Measurements from ENCODE around the gene RYR1. TPM values are rescaled to one million over a fixed set of nuclear protein-coding genes. Genes with fewer than 3 reads are reported as not detected.

RYR1 gene
- total RNA-seq, 4 donors from 2014 or later: 0.20 to 2.1 (median 1.4) TPM

DNA sequence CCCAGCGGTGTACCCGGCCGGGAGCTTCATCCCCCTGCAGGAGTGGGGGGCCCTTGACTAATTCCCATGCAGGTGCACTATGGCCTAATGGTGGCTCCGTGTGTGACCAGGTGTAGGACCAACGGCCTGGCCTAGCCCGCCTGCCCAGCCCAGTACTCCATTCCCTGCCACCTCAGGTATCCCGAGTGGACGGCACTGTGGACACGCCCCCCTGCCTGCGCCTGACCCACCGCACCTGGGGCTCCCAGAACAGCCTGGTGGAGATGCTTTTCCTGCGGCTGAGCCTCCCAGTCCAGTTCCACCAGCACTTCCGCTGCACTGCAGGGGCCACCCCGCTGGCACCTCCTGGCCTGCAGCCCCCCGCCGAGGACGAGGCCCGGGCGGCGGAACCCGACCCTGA, 39.7 kb downstream of the RYR1 start:
- no peak for DNase-seq
- Histone ChIP-seq H3K36me3 (no peaks in the 10 kb centered on the region), H3K9me3 (no peaks in the 10 kb centered on the region), H3K27ac (no peak overlapping the region), H3K4me1 (no peaks in the 10 kb centered on the region), H3K27me3 (no peaks in the 10 kb centered on the region), H3K4me3 (no peak overlapping the region)
- TF ChIP-seq EP300 (IDR thresholded peaks at IDR 0.05; ENCODE audit: low read depth): no peak
- no peak for TF ChIP-seq CTCF (IDR thresholded peaks at IDR 0.05)
- TF ChIP-seq POLR2A (IDR thresholded peaks at IDR 0.05): no peak
- TF ChIP-seq POLR2AphosphoS5 (IDR thresholded peaks at IDR 0.05): no peak
- intact Hi-C loops (cut with DNase I; ENCODE audit: low total_unique reads): no loop called here
- in situ Hi-C loops (cut with MboI; ENCODE audit: low pct_ligation_motif_present in 1 of 4, low pct_unique_long_range_greater_than_20kb in 1 of 4, low sequenced_read_pairs in 3 of 4): no loop called here
- 95% methylated on average over 21 of the region's 21 CpGs; no CpG with 5 or more reads in 1 of the 2 donors for WGBS, 2 donors (ENCODE audit: low coverage in 1 of 2)

- H3K4me1 ChIP-seq: no peaks in the 10 kb centered on the region
- H3K27ac ChIP-seq: no peak overlapping the region
- H3K27me3 ChIP-seq: no peaks in the 10 kb centered on the region
- TF ChIP-seq POLR2AphosphoS5 (IDR thresholded peaks at IDR 0.05) (no peak), EP300 (IDR thresholded peaks at IDR 0.05; ENCODE audit: low read depth) (no peak), POLR2A (IDR thresholded peaks at IDR 0.05) (no peak), CTCF (IDR thresholded peaks at IDR 0.05) (no peak)
- intact Hi-C loops (cut with DNase I; ENCODE audit: low total_unique reads): no loop called here
- no peak overlapping the region for H3K4me3 ChIP-seq
- H3K9me3 ChIP-seq: no peaks in the 10 kb centered on the region
- no peaks in the 10 kb centered on the region for H3K36me3 ChIP-seq
- 89% methylated on average over 13 of the region's 13 CpGs; no CpG with 5 or more reads in 1 of the 2 donors for WGBS, 2 donors (ENCODE audit: low coverage in 1 of 2)
- in situ Hi-C loops (cut with MboI; ENCODE audit: low pct_ligation_motif_present in 1 of 4, low pct_unique_long_range_greater_than_20kb in 1 of 4, low sequenced_read_pairs in 3 of 4): no loop called here
- DNase-seq: no peak
These were observed 41.7 kb downstream of the RYR1 start for GRCh38 chr19:38475176-38475575.

DNA sequence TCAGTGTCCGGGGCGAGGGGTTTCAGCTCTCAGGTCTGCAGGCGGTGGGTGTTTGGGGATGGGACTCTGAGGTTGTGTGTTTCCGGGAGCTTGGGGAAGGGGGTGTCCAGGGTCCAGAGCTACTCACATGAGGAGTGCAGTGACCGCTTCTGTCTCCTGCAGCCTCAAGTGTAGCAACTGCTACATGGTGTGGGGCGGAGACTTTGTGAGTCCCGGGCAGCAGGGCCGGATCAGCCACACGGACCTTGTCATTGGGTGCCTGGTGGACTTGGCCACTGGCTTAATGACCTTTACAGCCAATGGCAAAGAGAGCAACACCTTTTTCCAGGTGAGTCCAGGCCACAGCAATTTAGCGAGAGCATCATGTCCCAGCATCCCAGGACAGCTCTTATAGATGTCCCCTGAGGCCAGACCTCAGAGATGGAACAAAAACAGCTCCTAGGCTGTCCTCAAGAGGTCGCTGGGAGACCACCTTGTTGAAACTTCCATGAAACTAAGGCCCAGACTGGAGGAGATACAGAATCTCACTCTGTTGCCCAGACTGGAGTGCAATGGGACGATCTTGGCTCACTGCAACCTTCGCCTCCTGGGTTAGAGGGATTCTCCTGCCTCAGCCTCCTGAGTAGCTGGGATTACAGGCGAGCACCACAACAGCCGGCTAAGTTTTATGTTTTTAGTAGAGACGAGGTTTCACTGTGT, 44.9 kb downstream of the RYR1 start:
- H3K27ac ChIP-seq: no peak overlapping the region
- H3K36me3 ChIP-seq: no peaks in the 10 kb centered on the region
- H3K4me3 ChIP-seq: no peak overlapping the region
- no peak for TF ChIP-seq CTCF (IDR thresholded peaks at IDR 0.05)
- no peak for TF ChIP-seq EP300 (IDR thresholded peaks at IDR 0.05; ENCODE audit: low read depth)
- no peaks in the 10 kb centered on the region for H3K4me1 ChIP-seq
- intact Hi-C loops (cut with DNase I; ENCODE audit: low total_unique reads) (no loop called here), in situ Hi-C loops (cut with MboI; ENCODE audit: low pct_ligation_motif_present in 1 of 4, low pct_unique_long_range_greater_than_20kb in 1 of 4, low sequenced_read_pairs in 3 of 4) (no loop called here)
- DNase-seq: no peak
- no peaks in the 10 kb centered on the region for H3K27me3 ChIP-seq
- no peaks in the 10 kb centered on the region for H3K9me3 ChIP-seq
- 78 to 93% methylated on average over 3 to 15 of the region's 16 CpGs for WGBS, 2 donors (ENCODE audit: low coverage in 1 of 2)

- H3K36me3 ChIP-seq: no peaks in the 10 kb centered on the region
- no peaks in the 10 kb centered on the region for H3K27me3 ChIP-seq
- intact Hi-C loops (cut with DNase I; ENCODE audit: low total_unique reads) (no loop called here), in situ Hi-C loops (cut with MboI; ENCODE audit: low pct_ligation_motif_present in 1 of 4, low pct_unique_long_range_greater_than_20kb in 1 of 4, low sequenced_read_pairs in 3 of 4) (no loop called here)
- H3K4me3 ChIP-seq: no peak overlapping the region
- H3K4me1 ChIP-seq: no peaks in the 10 kb centered on the region
- no peak for DNase-seq
- WGBS, 2 donors (ENCODE audit: low coverage in 1 of 2): 60 to 88% methylated on average over 1 to 8 of the region's 8 CpGs
- H3K27ac ChIP-seq: no peak overlapping the region
- no peak for TF ChIP-seq POLR2AphosphoS5 (IDR thresholded peaks at IDR 0.05)
- no peak for TF ChIP-seq CTCF (IDR thresholded peaks at IDR 0.05)
- TF ChIP-seq EP300 (IDR thresholded peaks at IDR 0.05; ENCODE audit: low read depth): no peak
- TF ChIP-seq POLR2A (IDR thresholded peaks at IDR 0.05): no peak
- no peaks in the 10 kb centered on the region for H3K9me3 ChIP-seq
These were observed 49.0 kb downstream of the RYR1 start for GRCh38 chr19:38482496-38482895.

All from transverse colon (tissue), 4 donors.